Stromal cell of bone marrow (primary cell): ENCODE results near the gene SIRT5.

Experiments
- DNase-seq: peaks from one replicate; pipeline ENCODE4 v3.0.0-alpha.2; 2012; ENCODE audit warnings: low read depth

Gene SIRT5

DNA sequence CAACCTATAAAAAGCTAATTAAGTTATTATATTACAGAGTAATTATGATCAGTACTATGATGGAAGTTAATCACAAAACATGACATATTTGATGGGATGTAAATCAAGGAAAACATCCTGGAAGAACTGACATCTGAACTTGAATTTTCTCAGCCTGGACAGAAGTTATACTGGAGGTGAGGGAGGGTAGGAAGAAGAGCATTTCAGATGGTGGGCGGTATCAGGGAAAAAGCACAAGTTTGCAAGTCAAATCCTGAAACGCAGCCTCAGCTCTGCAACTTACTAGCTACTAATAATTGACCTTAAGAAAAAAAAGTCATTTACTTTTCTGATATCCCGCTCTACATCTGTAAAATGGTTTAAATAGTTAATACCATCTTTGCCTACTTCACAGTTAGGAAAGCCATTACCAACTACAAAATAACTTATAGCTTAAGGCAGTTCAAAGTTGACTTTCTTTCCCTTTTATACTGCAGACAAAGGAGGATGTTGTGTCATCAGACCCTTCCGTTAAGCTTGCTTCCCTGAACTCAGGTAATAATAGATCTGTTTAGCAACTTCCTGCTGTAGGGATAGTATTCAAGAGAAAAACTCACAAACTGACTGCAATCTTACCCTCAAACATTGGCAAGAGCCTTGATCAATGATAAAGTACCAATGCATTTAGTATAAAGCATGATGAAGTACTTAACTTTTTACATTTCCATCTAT is 61.7 kb downstream of the SIRT5 start:
- no peak for DNase-seq

DNA sequence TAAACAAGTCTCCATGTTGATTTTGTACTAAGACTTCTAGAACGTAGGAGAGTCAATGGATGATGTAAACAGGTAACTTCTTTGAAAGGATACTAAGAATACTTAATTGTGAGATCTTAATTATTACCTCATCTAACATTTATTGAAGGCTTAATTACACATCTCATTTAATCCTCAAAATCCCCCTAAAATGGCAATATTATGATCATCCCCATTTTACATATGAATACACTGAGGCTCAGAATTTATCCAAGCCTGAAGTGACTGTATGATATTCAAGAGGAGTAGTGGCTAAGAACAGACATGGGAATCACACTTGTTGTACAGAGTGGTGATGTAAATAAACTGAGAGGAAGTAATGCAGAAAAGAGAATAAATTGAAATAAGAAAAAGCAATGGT is 63.6 kb downstream of the SIRT5 start:
- no peak for DNase-seq

DNA sequence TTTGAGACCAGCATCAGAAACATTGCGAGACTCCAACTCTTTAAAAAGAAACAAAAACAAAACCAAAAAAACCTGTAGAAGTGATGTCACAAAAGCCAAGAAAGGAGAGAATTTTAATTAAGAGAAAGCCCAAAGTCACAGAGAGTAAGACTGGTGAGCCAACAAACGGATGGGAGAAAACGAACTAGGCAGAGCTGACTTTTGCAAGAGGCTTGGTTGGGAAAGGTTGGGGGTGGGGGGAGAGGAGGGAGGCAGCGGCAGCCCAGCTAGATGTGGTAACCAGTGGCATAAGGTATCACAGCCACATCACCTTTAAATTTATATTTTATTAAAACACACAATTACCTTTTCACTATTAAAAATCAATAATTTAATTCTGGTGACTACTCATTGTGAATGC is 64.2 kb downstream of the SIRT5 start:
- DNase-seq: no peak

DNA sequence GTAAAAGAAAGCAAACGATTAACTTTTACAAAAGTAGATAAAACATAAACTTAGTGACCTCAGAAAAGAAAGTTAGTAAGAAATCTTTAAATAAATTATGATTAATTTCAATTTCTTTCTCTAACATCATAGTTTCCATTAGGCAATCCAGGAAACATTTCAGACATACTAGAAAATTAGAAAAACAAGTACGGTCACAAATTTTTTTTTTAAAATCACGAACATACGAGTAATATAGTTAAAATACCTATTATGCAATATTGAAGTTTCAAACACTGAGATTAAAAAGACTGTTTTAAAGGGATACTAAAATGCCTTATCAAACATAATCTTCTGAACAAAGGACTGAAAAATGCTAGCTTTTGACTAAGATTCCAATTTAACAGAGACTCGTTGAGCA is 66.9 kb downstream of the SIRT5 start:
- peak; percentile 28 for DNase-seq

DNA sequence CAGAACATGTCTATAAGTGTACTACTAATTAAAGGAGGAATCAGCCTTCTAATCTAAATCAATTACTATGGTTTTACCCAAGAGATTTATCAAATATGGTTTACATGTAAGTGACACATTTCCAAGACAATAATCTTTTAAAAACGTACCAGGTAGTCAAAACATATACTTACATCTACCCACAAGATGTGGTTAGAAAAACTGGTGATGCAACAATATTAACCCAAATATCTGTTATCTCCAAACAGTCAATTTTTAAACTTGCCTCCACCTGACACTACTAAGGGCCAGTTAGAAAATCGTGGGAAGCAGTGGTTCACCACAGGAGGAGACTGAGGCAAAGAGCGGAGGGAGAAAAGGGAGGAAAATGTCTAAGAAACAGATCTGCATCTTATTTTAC is 68.7 kb downstream of the SIRT5 start:
- DNase-seq: no peak

DNA sequence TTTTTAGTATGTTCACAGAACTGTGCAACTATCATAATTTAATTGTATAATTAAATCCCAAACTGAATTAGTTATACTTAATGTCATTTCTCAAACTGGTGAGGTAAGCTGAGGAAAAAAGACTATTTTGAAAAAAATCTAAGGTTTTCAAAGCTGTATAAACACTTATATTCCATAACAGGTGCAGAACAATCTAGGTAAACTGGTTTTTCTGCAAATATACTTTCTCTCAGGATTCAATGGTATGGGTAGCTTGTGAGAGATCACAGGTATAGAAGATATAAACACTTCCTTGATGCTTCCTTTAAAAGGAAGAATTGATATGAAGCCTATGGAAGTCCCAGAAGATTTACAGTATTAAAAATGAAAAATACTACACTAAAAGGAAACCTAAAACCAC is 74.4 kb downstream of the SIRT5 start:
- DNase-seq: no peak

DNA sequence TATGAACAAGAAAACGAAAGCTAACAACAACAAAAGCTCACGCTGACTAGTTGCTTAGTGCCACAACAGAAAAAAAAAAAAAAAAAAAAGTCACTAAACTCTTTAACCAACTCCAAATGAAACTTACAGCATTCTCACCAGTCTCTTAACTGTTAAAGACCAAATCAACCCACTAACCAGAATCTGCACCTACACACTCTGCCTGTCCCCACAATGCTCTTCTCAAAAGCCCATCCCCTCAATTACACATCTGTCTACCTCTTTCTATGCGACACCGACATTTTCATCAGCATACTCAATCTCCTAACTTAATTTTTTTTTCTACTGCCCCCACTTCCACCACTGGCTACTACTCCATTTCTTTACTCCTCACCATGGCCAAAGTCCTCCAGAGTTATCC is 75.0 kb downstream of the SIRT5 start:
- no peak for DNase-seq

DNA sequence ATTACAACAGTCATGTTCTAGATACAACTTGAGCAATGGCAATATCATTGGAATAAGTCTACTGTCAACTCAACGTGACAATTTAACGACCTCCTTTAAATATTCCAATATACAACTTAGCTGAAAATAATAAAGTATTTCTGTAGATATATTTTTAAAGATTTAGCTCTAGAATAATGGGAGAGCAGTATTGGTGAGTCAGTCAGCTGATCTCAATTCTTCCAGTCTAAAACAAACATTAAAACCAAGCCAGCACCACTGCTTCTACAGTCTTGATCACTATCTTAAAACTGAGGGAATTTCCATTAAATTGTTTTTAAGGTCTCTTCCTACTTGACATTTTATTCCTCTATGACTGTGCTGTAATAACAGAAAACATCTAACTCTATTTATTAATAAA is 78.9 kb downstream of the SIRT5 start:
- DNase-seq: peak; percentile 40

DNA sequence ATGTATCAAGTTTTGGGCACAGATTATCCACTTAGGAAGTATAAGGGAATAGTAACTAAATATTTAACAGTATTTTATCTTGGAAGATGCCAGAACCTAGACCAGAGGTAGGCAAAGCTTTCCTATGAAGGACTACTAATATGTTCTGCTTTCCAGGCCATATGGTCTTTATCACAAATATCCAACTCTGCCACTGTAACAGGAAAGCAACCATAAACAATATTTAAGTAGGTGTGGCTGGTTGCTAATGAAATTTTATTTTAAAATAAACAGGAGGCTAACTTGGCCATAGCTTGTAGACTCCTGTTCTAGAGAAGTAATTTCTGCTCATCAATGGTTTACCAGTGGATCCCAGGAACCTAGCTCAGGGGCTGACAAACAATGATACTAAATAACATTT is 80.1 kb downstream of the SIRT5 start:
- DNase-seq: no peak

DNA sequence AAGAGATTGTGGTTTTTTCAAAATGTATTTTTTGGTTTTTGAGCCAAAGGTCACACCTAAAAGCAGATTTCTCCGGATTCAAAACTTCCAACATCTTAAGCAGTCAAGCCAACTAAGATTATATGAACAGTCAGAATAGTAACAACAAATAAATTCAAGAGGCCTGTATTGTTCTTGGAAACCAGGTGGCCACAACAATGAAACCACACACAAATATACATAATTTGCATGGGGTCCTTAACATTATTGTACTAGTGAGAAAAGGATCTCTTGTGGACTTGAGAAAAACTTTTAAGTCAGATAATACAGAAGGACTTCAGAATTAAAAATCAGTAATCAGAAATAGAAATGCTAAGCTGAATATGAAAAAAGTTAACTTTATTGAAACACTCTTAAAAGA is 81.3 kb downstream of the SIRT5 start:
- no peak for DNase-seq

DNA sequence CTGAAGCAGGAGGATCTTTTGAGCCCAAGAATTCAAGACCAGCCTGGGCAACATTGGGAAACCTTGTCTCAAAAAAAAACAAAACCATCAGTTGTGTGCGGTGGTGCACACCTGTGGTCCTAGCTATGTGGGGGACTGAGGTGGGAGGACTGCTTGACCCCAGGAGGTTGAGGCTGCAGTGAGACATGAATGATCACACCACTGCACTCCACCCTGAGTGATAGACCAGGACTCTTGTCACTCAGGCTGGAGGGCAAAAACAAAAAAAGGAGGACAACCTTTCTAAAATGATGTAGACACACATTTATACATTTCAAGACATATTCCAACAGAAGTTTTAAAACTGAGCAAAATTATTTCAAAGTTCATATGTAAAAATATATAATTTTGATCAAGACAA is 85.9 kb downstream of the SIRT5 start:
- no peak for DNase-seq

DNA sequence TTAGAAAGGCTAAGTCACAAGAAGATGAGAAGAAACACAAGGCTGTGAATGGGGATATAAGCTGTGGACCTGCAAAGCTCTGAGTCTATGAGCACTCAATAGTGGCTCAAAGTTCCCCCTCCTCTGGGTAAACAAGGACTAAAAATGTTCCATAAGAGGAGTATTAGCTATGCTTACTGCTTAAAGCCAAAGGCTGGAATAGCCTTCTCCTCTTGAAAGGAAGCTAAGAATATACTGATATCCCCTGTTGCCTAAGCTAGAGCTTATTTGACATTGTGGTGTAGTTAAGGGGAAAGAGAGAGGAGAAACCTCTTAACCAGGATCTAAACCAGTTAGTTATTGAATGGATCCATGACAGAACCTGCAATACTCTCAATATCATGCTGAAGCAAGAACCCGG is 86.5 kb downstream of the SIRT5 start:
- no peak for DNase-seq

DNA sequence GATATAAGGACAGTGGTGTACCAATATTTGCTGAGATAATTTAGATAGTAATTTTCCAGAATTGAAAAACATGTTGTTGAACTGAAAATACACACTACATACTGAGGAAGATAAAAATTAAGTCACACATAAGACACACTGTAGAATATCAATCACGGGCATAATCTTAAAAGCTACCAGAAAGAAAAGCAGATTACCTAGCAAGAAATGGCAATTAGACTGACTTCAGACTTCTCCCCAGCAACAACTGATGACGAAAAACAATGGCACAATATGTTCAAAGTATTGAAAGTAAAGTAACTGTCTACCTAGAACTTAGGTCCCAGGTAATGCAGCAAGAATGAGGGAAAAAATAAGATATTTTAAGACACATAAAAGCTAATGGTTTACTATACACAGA is 87.2 kb downstream of the SIRT5 start:
- no peak for DNase-seq

DNA sequence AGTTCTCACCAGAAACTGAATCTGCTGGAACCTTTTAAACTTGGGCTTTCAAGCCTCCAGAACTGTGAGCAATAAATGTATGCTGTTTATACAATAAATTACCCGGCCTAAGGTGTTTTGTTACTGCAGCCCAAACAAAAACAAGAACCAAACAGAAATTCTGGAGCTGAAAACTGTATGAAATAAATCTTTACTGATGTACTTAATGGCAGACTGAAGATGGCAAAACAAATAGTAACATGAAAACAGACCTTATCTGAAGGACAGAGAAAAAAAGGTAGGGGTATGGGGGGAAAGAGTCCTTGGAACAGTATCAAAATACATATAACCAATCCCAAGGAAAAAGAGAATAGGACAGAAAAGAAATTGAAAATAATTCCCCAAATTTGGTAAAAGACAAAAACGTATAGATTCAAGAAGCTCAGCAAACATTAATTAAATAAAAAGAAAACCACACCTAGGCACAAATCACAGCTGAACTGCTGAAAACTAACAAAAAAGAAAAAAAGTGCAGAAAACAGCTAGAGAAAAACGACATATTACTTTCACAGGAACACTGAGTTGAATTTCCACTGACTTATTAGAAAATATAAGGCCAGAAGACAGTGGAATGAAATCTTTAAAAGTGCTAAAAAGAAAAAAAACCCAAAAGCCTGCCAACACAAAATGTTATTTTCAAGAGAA is 88.4 kb downstream of the SIRT5 start:
- DNase-seq: no peak

DNA sequence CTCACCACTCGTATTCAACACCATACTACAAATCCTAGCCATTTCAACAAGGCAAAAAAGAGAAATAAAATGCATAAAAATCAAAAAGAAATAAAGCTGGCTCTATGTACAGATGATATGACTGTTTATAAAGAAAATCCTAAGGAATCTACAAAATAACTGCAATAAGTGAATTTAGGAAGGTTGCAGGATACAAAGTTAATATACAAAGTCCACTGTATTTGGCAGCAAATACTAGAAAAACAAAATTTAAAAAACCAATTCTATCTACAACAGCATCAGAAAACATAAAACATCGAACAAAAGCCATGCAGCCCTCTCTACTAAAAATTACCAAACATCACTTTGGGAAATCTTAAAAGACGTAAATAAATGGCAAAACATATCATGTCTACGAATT is 89.6 kb downstream of the SIRT5 start:
- no peak for DNase-seq
